ENCODE data around the gene KCNJ5. TPM values are rescaled to one million over a fixed set of nuclear protein-coding genes. Genes with fewer than 3 reads are reported as not detected.

Gene KCNJ5
- total and polyA plus RNA-seq, 10 of the 15 experiments (the other 5 are each of a cell fraction or from before 2014, with no cell fraction given): 0.03 TPM; not detected in 8

DNA sequence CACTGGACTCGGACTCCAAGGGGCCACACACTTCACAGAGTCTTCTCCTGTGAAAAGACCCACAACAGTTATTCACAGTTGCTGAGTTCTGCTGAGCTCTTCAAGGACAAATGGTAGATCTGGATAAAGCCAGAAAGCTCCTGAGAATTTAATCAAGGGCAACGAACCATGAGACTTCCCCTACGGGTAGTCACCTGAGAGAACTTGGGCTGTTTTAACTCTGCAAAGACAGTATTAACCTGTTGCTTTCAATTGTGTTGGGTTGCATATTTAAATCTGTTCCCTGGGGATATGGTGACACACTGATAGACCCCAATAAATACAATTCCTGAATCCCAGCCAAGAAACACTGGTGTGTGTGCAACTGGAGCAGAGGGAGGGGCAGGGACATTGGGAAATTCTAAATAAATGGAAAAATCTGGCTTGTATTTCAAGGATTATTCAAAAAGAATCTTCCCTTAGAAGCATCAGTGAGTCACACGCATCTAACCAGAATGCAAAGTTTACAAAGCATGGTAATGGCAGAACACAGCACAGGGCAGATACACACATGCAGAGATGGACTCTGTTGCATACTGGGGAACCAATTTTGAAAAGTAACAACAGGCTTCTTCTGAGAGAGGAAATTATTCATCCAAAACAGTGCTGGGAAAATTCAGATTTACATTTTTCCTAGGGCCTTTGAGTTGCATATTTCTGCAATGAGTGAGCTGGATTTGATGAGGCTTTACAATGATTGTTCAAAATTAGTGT is 28.1 kb upstream of the KCNJ5 start:
- no peak for ATAC-seq
- RAD21 ChIA-PET (ENCODE audit: unreplicated experiment): no interaction called here
- BruUV-seq (replicated peaks): no TSS peak

More for the DNA sequence above, 28.1 kb upstream of the KCNJ5 start:
- ChIA-PET POLR2A (no interaction called here), SMC1A (ENCODE audit: uncharacterized antibody, unreplicated experiment) (interaction anchor here (1.1 kb wide), 1 partner anchor 693 kb away, joined by 3 read pairs; no protein-coding TSS in a partner anchor), CTCF (interaction anchor here (0.5 to 1.5 kb wide), 4 partner anchors 105 to 705 kb away, joined by 3 to 7 read pairs (median 3); no protein-coding TSS in a partner anchor)
- TF ChIP-seq, protein P1, sequence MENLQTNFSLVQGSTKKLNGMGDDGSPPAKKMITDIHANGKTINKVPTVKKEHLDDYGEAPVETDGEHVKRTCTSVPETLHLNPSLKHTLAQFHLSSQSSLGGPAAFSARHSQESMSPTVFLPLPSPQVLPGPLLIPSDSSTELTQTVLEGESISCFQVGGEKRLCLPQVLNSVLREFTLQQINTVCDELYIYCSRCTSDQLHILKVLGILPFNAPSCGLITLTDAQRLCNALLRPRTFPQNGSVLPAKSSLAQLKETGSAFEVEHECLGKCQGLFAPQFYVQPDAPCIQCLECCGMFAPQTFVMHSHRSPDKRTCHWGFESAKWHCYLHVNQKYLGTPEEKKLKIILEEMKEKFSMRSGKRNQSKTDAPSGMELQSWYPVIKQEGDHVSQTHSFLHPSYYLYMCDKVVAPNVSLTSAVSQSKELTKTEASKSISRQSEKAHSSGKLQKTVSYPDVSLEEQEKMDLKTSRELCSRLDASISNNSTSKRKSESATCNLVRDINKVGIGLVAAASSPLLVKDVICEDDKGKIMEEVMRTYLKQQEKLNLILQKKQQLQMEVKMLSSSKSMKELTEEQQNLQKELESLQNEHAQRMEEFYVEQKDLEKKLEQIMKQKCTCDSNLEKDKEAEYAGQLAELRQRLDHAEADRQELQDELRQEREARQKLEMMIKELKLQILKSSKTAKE (IDR thresholded peaks at IDR 0.05; ENCODE audit: low read depth, poor library complexity, severe bottlenecking): no peak
- TF ChIP-seq RELA (IDR thresholded peaks at IDR 0.05; ENCODE audit: borderline replicate concordance, partially characterized antibody) (no peak), CBFB (IDR thresholded peaks at IDR 0.05; ENCODE audit: low read depth) (no peak), ETV6 (conservative IDR thresholded peaks at IDR 0.05 in 1 of 2, IDR thresholded peaks at IDR 0.05 in 1 of 2; ENCODE audit: borderline replicate concordance in 1 of 2, low read depth in 1 of 2) (no peak)
- Histone ChIP-seq H2AFZ (ENCODE audit: control insufficient read depth, low read depth, low read length) (no peak overlapping the region), H3K4me2 (ENCODE audit: control insufficient read depth, insufficient read depth) (no peak overlapping the region), H3K4me3 (no peak overlapping the region), H3K4me1 (ENCODE audit: control insufficient read depth, insufficient read depth, low read length) (no peaks in the 10 kb centered on the region), H3K9me3 (replicated peaks; ENCODE audit: control insufficient read depth, insufficient read depth, low read length) (no peaks in the 10 kb centered on the region), H3K9ac (ENCODE audit: control insufficient read depth, insufficient read depth, low read length) (no peak overlapping the region), H3K36me3 (ENCODE audit: control insufficient read depth in 2 of 2, insufficient read depth in 2 of 2, low read length in 1 of 2) (no peaks in the 10 kb centered on the region), H3K27me3 (replicated peaks in 1 of 2; ENCODE audit: control insufficient read depth in 2 of 2, insufficient read depth in 2 of 2, low read length in 1 of 2) (peaks cover 0 to 2% of the 10 kb centered on the region in 2 experiments; a peak in 1 of 4 replicates), H3K27ac (ENCODE audit: control insufficient read depth, insufficient read depth) (no peak overlapping the region), H3K79me2 (ENCODE audit: control insufficient read depth, insufficient read depth, low read length) (no peaks in the 10 kb centered on the region), H4K20me1 (ENCODE audit: control insufficient read depth, insufficient read depth) (no peaks in the 10 kb centered on the region)
- intact Hi-C loops (cut with micrococcal nuclease; ENCODE audit: unreplicated experiment) (no loop called here), in situ Hi-C loops (cut with MboI) (no loop called here)
- WGBS (ENCODE audit: insufficient coverage, insufficient replicate concordance, low lambda C conversion rate, missing lambda C conversion rate): 0% methylated on average over 4 of the region's 4 CpGs
- no peak for FAIRE-seq
- DNase-seq (ENCODE audit: low read depth, low spot score): no peak
